Glutamatergic neuron (in vitro differentiated cells): ENCODE data around the gene MARK2. TPM values are rescaled to one million over a fixed set of nuclear protein-coding genes. Genes with fewer than 3 reads are reported as not detected.

ENCODE experiments used
- DNase-seq: peaks from one replicate; pipeline ENCODE4 v3.0.0; 2022
- H3K27ac Mint-ChIP-seq: one replicate; pipeline ENCODE4 v1.8.0; 2020; ENCODE audit warnings: mild to moderate bottlenecking, mixed read lengths, inconsistent platforms; ENCODE audit not compliant: unreplicated experiment
- H3K27me3 Mint-ChIP-seq: one replicate; pipeline ENCODE4 v1.8.0; 2020; ENCODE audit warnings: mild to moderate bottlenecking, moderate library complexity, mixed read lengths, inconsistent platforms; ENCODE audit not compliant: unreplicated experiment
- H3K36me3 Mint-ChIP-seq: one replicate; pipeline ENCODE4 v1.8.0; 2020; ENCODE audit warnings: mild to moderate bottlenecking, mixed read lengths, inconsistent platforms; ENCODE audit not compliant: unreplicated experiment
- H3K4me1 Mint-ChIP-seq: one replicate; pipeline ENCODE4 v1.8.0; 2020; ENCODE audit warnings: mild to moderate bottlenecking, low read depth, mixed read lengths, inconsistent platforms; ENCODE audit not compliant: unreplicated experiment
- H3K4me3 Mint-ChIP-seq: one replicate; pipeline ENCODE4 v1.8.0; 2020; ENCODE audit warnings: mild to moderate bottlenecking, mixed read lengths, inconsistent platforms; ENCODE audit not compliant: unreplicated experiment
- H3K9me3 Mint-ChIP-seq: one replicate; pipeline ENCODE4 v1.8.0; 2020; ENCODE audit warnings: mild to moderate bottlenecking, moderate library complexity, mixed read lengths, inconsistent platforms; ENCODE audit not compliant: unreplicated experiment
- total RNA-seq: library from RNA; stranded (reverse); fragmentation: NEBNext Ultra II Directional; extraction: Animal tissue kit (Norgen Biotek cat#: 25700); gene quantifications from one replicate; pipeline ENCODE4 v1.2.1, GENCODE V29; 2021; ENCODE audit not compliant: unreplicated experiment
- TF ChIP-seq, protein P1 (sequence below): fragments of 200-600 bp; sonication (generic); IDR thresholded peaks from one replicate; pipeline ENCODE4 v1.5.0; 2021; ENCODE audit not compliant: partially characterized antibody, unreplicated experiment

The MARK2 gene
- total RNA-seq, 1 donor from 2014 or later, result 76.8 TPM

GRCh38 chr11:63850920-63851319, 12.0 kb downstream of the MARK2 start:
- TF ChIP-seq, protein P1, sequence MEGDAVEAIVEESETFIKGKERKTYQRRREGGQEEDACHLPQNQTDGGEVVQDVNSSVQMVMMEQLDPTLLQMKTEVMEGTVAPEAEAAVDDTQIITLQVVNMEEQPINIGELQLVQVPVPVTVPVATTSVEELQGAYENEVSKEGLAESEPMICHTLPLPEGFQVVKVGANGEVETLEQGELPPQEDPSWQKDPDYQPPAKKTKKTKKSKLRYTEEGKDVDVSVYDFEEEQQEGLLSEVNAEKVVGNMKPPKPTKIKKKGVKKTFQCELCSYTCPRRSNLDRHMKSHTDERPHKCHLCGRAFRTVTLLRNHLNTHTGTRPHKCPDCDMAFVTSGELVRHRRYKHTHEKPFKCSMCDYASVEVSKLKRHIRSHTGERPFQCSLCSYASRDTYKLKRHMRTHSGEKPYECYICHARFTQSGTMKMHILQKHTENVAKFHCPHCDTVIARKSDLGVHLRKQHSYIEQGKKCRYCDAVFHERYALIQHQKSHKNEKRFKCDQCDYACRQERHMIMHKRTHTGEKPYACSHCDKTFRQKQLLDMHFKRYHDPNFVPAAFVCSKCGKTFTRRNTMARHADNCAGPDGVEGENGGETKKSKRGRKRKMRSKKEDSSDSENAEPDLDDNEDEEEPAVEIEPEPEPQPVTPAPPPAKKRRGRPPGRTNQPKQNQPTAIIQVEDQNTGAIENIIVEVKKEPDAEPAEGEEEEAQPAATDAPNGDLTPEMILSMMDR, result no peak

DNA sequence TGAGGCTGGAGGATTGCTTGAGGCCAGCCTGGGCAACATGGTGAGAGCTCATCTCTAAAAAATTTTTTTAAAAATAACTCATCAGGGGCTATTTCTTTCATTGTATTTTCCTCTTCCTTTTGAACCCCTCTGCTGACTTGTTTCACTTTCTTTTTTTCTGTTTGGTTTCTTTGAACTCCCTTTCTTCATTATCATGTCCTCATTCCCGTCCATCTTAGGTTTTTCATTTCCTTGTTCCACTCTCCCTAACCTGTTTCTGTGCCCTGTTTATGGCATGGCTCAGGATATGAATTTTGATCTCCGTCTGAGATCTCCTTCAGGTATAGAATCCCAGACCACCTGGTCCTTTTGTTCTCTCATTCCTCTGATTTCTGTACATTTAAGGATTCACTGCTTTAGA, 12.5 kb downstream of the MARK2 start:
- TF ChIP-seq, protein P1, result no peak
- peak overlapping the region; percentile 1 for H3K4me3 Mint-ChIP-seq
- H3K27me3 Mint-ChIP-seq, result peaks cover 6% of the 10 kb centered on the region
- no peaks in the 10 kb centered on the region for H3K36me3 Mint-ChIP-seq
- peaks cover 13% of the 10 kb centered on the region for H3K4me1 Mint-ChIP-seq
- peaks cover 5% of the 10 kb centered on the region for H3K9me3 Mint-ChIP-seq
- DNase-seq, result no peak
- H3K27ac Mint-ChIP-seq, result peak overlapping the region; percentile 9

More at GRCh38 chr11:63850920-63851319, 12.0 kb downstream of the MARK2 start:
- H3K27me3 Mint-ChIP-seq, result peaks cover 6% of the 10 kb centered on the region
- H3K9me3 Mint-ChIP-seq, result peaks cover 5% of the 10 kb centered on the region
- H3K36me3 Mint-ChIP-seq, result no peaks in the 10 kb centered on the region
- H3K4me1 Mint-ChIP-seq, result peaks cover 14% of the 10 kb centered on the region
- no peak for DNase-seq
- H3K27ac Mint-ChIP-seq, result no peak overlapping the region
- no peak overlapping the region for H3K4me3 Mint-ChIP-seq

DNA sequence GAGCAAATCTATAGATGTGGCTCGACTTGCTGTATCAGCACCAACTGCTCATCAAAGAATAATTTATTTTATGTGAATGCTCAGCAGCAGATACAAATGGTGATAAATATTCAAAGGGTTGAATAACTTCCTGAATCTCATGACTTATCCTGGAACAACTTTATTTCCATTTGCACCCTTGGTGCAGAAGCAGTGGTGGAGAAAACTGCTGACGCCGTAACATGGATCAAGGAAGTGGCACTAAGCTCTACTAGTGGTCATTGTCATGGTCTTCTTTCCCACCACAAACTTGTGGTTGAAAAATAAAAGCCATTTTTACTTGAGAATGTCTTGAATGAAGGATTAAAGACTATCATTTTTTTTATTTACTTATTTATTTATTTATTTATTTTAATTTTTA, 14.6 kb downstream of the MARK2 start:
- TF ChIP-seq, protein P1, result no peak
- no peak overlapping the region for H3K27ac Mint-ChIP-seq

GRCh38 chr11:63854696-63855095, 15.8 kb downstream of the MARK2 start:
- TF ChIP-seq, protein P1, result no peak
- no peak overlapping the region for H3K4me3 Mint-ChIP-seq
- no peak overlapping the region for H3K27ac Mint-ChIP-seq
- H3K9me3 Mint-ChIP-seq, result peaks cover 6% of the 10 kb centered on the region
- peaks cover 5% of the 10 kb centered on the region for H3K27me3 Mint-ChIP-seq
- H3K4me1 Mint-ChIP-seq, result peaks cover 4% of the 10 kb centered on the region
- H3K36me3 Mint-ChIP-seq, result no peaks in the 10 kb centered on the region
- no peak for DNase-seq

More for the DNA sequence above, 14.6 kb downstream of the MARK2 start:
- Mint-ChIP-seq H3K4me3 (no peak overlapping the region), H3K4me1 (peaks cover 4% of the 10 kb centered on the region), H3K27me3 (peaks cover 5% of the 10 kb centered on the region), H3K9me3 (peaks cover 6% of the 10 kb centered on the region), H3K36me3 (no peaks in the 10 kb centered on the region)
- DNase-seq, result no peak

DNA sequence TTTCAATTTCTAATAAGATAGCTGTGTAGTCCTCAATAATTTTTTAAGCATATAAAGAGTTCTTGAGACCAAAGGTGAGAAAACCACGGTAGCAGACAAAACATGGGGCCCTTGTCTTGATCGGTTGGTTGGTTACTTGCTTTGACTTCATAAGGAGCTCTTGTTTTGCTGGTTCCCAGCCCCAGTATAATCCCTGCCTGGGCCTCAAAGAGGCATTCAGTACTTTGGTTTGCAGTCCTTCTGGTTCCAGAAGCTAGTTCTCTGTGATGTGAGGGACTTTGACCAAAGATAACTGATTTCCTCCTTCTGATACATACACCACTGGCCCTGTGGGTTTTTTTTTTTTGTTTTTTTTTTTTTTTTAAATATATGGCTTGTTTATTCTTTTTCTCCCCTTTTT, 17.1 kb downstream of the MARK2 start:
- TF ChIP-seq, protein P1, result no peak

More for the DNA sequence above, 17.1 kb downstream of the MARK2 start:
- H3K4me3 Mint-ChIP-seq, result no peak overlapping the region
- H3K36me3 Mint-ChIP-seq, result no peaks in the 10 kb centered on the region
- H3K27ac Mint-ChIP-seq, result no peak overlapping the region
- H3K4me1 Mint-ChIP-seq, result peaks cover 4% of the 10 kb centered on the region
- H3K27me3 Mint-ChIP-seq, result peaks cover 3% of the 10 kb centered on the region
- peaks cover 2% of the 10 kb centered on the region for H3K9me3 Mint-ChIP-seq
- no peak for DNase-seq
